Measurements from ENCODE around the gene NSFL1C. TPM values are rescaled to one million over a fixed set of nuclear protein-coding genes. Genes with fewer than 3 reads are reported as not detected.

The NSFL1C gene
- total RNA-seq, 2 donors from 2014 or later = 73.6 to 99.9 TPM

GRCh38 chr20:1394686-1395085 is 72.0 kb downstream of the NSFL1C start:
- ATAC-seq (no peak), DNase-seq (ENCODE audit: low spot score) (no peak)
- H3K27me3 Mint-ChIP-seq = peaks cover 21 to 27% of the 10 kb centered on the region in 2 donors
- no peaks in the 10 kb centered on the region for H3K9me3 Mint-ChIP-seq
- no peak overlapping the region for H3K27ac Mint-ChIP-seq
- H3K4me1 Mint-ChIP-seq (ENCODE audit: low read depth in 2 of 2) = peaks cover 28% of the 10 kb centered on the region in 2 donors
- H3K36me3 Mint-ChIP-seq = no peaks in the 10 kb centered on the region
- no peak overlapping the region for H3K4me3 Mint-ChIP-seq

GRCh38 chr20:1393507-1393882 is 73.2 kb downstream of the NSFL1C start:
- H3K4me3 Mint-ChIP-seq = peak overlapping the region; percentile 92
- H3K36me3 Mint-ChIP-seq = peaks cover 4% of the 10 kb centered on the region
- H3K4me1 Mint-ChIP-seq (ENCODE audit: low read depth in 2 of 2) = peaks cover 37 to 38% of the 10 kb centered on the region in 2 donors
- H3K27ac Mint-ChIP-seq = peak overlapping the region; percentile 92 to 98
- H3K9me3 Mint-ChIP-seq = no peaks in the 10 kb centered on the region
- DNase-seq (ENCODE audit: low spot score) = no peak
- ATAC-seq = no peak
- H3K27me3 Mint-ChIP-seq = peaks cover 18% of the 10 kb centered on the region in 2 donors

- Mint-ChIP-seq H3K36me3 (peaks cover 4% of the 10 kb centered on the region), H3K9me3 (no peaks in the 10 kb centered on the region), H3K4me1 (ENCODE audit: low read depth in 2 of 2) (peaks cover 43 to 44% of the 10 kb centered on the region in 2 donors), H3K4me3 (peak within 1 kb of the TSS; percentile 93), H3K27ac (peak within 1 kb of the TSS; percentile 92 to 98), H3K27me3 (peaks cover 16 to 18% of the 10 kb centered on the region in 2 donors)
- ATAC-seq (peak; percentile 98 to 99), DNase-seq (ENCODE audit: low spot score) (peak; percentile 94)
Observed at GRCh38 chr20:1392693-1393506, 73.7 kb downstream of the NSFL1C start, which contains the start of gene FKBP1A. FKBP1A (minus strand) TSS chr20:1393054; CDS start chr20:1392998, 56 bp downstream.

- Mint-ChIP-seq H3K27ac (peak overlapping the region; percentile 69 to 81), H3K9me3 (no peaks in the 10 kb centered on the region), H3K4me1 (ENCODE audit: low read depth in 2 of 2) (peaks cover 45% of the 10 kb centered on the region in 2 donors), H3K4me3 (peak overlapping the region; percentile 93), H3K27me3 (peaks cover 14 to 18% of the 10 kb centered on the region in 2 donors), H3K36me3 (peaks cover 4% of the 10 kb centered on the region)
- ATAC-seq (peak; percentile 59 to 66), DNase-seq (ENCODE audit: low spot score) (no peak)
Observed at GRCh38 chr20:1392443-1392692, 74.3 kb downstream of the NSFL1C start.

Other genes with a start within 250 kb of the NSFL1C start
- not detected for gene RAD21L1, start 240.8 kb downstream of the NSFL1C start, total RNA-seq
- gene SNPH, start 200.6 kb downstream of the NSFL1C start, total RNA-seq = 1 to 10 TPM; 1.5 to 1.9 TPM
- gene SDCBP2, start 137.7 kb downstream of the NSFL1C start, total RNA-seq = 1 to 10 TPM in 1 of 2 donors, under 1 TPM in 1; 0.89 to 1.5 TPM
- 100 to 1,000 TPM; 167 to 229 TPM for gene FKBP1A, start 73.8 kb downstream of the NSFL1C start, total RNA-seq
- not detected for gene SIRPB2, start 24.6 kb upstream of the NSFL1C start, total RNA-seq
- gene SIRPD, start 90.9 kb upstream of the NSFL1C start, total RNA-seq = not detected
- 1 to 10 TPM in 1 of 2 donors, not detected in 1; 2.7 TPM for gene SIRPB1, start 153.2 kb upstream of the NSFL1C start, total RNA-seq
- 1 to 10 TPM; 1.3 to 2.4 TPM for gene SIRPG, start 190.9 kb upstream of the NSFL1C start, total RNA-seq